NCI-H1694 (cell line): ENCODE data around the gene UVSSA.

Source experiments
- DNase-seq: peaks from one replicate; lab custom pipeline; 2025; lab: John Stamatoyannopoulos, UW

Gene UVSSA

GRCh38 chr4:1409079-1409478 lies 62.1 kb downstream of the UVSSA start:
- no peak for DNase-seq

- DNase-seq, result no peak
Observed at GRCh38 chr4:1409491-1410425, 62.8 kb downstream of the UVSSA start.

GRCh38 chr4:1410491-1411325 lies 63.7 kb downstream of the UVSSA start:
- no peak for DNase-seq

- DNase-seq, result no peak
Observed at GRCh38 chr4:1411436-1412375, 64.7 kb downstream of the UVSSA start.

- DNase-seq, result no peak
Observed at GRCh38 chr4:1412376-1413203, 65.6 kb downstream of the UVSSA start.

GRCh38 chr4:1413204-1413663 lies 66.2 kb downstream of the UVSSA start:
- no peak for DNase-seq

GRCh38 chr4:1413687-1414479 lies 66.9 kb downstream of the UVSSA start:
- no peak for DNase-seq

- DNase-seq, result no peak
Observed at GRCh38 chr4:1414831-1415680, 68.0 kb downstream of the UVSSA start.

- no peak for DNase-seq
Observed at GRCh38 chr4:1415681-1415981, 68.6 kb downstream of the UVSSA start.

GRCh38 chr4:1416051-1416947 lies 69.3 kb downstream of the UVSSA start:
- DNase-seq, result no peak

- no peak for DNase-seq
Observed at GRCh38 chr4:1416948-1417260, 69.9 kb downstream of the UVSSA start.

- DNase-seq, result no peak
Observed at GRCh38 chr4:1417522-1418390, 70.7 kb downstream of the UVSSA start.

- no peak for DNase-seq
Observed at GRCh38 chr4:1418494-1419285, 71.7 kb downstream of the UVSSA start.

- no peak for DNase-seq
Observed at GRCh38 chr4:1419708-1420107, 72.7 kb downstream of the UVSSA start.

- no peak for DNase-seq
Observed at GRCh38 chr4:1421657-1422056, 74.6 kb downstream of the UVSSA start.

GRCh38 chr4:1427010-1427409 lies 80.0 kb downstream of the UVSSA start:
- no peak for DNase-seq
